HG02798 (cell line): Measurements from ENCODE around the gene GJA3.
A peak's percentile ranks its signal among the peaks of the same experiment; 100 is the strongest.

Source experiments
- ATAC-seq: cut with Tn5 transposase; IDR thresholded peaks from one replicate; pipeline ENCODE4 v1.9.1; 2021; ENCODE audit warnings: mild to moderate bottlenecking; ENCODE audit not compliant: unreplicated experiment, poor library complexity

The GJA3 gene

DNA sequence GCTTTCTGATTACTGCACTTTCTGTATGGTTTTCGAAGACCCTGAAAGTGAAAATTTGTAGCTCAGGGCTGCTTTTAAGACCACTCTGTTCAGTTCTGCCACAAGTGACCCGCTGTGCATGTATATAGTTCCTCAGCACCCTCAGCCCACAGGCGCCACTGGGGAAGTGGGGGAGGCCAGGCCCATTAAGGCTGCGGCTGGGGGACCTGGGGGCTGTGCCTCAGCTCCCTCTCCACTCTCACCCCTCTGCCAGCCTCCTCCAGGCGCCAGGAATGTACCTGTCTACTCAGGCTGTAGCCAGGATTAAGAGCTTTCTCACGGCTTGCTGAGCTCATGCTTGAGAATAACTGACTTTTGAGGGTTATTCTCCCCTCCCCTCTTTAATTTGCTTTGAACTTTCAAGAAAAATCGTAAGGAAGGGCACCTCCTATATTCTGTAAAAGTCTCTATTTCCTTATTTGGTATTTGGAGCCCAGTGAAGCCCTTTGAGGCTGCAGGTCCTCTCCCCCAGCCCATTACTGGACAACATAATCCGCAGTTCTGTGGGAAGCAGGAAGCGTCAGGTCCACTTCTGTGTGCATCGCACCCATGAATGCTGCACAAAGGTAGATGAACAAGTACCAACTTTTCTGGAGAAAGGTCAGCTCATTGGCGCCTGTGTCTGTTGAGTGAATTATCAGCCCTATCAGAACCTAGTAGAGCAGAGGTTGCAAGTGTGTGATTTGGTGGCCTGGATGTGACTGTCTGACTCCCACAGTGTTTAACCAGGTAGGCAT, 29.6 kb downstream of the GJA3 start:
- ATAC-seq, result no peak

GRCh38 chr13:20130652-20131051, 30.2 kb downstream of the GJA3 start:
- ATAC-seq, result no peak

DNA sequence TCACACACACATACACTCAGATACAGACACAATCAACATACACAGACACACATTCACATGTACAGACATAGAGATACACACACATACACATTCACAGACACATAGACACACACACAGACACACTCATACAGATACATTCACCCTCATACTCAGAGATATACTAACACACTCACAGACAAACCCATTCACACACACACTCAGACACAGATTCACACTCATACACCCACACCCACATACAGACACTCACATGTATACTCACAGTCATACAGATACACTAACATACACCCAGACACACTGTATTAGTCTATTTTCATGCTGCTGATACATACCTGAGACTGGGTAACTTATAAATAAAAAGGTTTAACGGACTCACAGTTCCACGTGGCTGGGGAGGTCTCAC, 30.8 kb downstream of the GJA3 start:
- ATAC-seq, result no peak

DNA sequence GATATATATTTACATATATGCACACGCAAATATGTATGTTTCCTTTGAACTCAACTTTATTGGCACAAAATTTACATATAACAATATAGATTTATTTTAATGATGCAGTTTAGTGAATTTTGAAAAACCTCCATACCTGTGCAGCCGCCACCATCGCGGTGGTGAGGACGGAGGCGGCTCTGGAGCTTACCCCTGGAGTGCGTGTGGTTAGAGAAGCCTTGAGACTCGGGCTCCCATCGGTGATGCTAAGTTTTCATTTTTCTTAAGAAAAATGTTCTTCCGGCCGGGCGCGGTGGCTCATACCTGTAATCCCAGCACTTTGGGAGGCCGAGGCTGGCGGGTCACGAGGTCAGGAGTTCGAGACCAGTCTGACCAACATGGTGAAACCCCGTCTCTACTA, 31.8 kb downstream of the GJA3 start:
- ATAC-seq, result no peak

- ATAC-seq, result peak; percentile 13
These were observed 32.4 kb downstream of the GJA3 start for GRCh38 chr13:20128459-20128931.

- peak; percentile 74 for ATAC-seq
These were observed 33.0 kb downstream of the GJA3 start for GRCh38 chr13:20127562-20128458.

DNA sequence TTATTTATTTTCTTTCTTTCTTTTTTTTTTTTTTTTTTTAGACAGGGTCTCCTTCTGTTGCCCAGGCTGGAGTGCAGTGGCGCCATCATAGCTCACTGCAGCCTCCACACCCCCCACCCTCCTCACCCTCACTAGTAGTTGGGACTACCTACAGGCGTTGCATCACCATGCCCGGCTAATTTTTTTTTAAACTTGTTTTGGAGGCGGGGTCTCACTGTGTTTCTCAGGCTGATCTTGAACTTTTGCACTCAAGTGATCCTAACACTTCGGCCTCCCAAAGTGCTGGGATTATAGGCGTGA, 33.6 kb downstream of the GJA3 start:
- ATAC-seq, result peak; percentile 10

GRCh38 chr13:20126541-20127261, 34.2 kb downstream of the GJA3 start:
- no peak for ATAC-seq

GRCh38 chr13:20125783-20126165, 35.1 kb downstream of the GJA3 start:
- no peak for ATAC-seq

DNA sequence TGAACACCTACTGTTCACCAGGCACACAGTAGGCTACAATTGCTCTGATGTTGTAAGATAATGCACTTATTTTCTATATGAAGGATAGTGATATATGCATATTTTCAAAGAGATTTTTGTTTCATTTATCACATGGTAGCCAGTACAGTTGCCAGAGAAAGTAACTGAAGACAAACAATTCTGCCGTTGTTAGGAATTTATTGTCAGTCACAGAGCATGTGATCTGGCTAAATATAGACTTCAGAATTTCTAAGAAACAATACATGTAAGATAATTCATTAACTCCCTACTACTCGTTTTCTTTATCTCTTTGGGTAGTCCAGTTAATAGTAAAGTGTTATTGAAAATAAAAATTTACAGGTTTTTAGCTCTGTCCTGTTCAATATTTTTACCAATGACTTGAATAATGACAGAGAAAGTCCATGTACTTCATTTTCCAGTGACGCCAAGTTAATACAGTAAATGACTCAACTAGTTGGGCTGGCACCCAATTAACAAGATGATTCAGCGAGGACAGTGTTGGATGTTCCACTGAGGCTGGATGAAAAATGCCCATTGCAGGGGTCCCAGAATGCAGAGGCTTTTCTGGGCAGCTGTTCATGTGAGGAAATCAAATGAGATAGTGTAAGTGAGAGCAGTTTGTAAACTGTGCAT, 35.6 kb downstream of the GJA3 start:
- ATAC-seq, result no peak

- no peak for ATAC-seq
These were observed 36.5 kb downstream of the GJA3 start for GRCh38 chr13:20124303-20124702.

- no peak for ATAC-seq
These were observed 39.7 kb downstream of the GJA3 start for GRCh38 chr13:20121159-20121525.

DNA sequence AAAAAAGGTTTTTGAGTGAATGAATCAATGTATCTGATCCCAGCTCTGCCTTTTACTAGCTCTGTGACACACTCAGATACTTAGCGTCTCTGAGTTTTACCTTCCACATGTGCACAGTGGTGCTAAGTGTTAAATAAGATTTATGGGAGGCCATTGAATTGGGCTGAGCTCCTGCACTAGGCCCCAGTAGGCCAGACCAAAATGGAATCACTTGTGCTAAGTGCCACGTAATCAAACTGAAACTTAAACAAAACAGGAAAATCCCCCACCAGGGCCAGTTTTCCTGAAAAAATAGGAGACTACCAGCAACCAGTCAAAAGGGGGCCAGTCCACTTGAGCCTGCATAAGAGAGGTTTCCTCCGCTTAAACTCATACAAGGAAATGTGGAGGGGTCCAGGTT, 40.9 kb downstream of the GJA3 start:
- no peak for ATAC-seq

DNA sequence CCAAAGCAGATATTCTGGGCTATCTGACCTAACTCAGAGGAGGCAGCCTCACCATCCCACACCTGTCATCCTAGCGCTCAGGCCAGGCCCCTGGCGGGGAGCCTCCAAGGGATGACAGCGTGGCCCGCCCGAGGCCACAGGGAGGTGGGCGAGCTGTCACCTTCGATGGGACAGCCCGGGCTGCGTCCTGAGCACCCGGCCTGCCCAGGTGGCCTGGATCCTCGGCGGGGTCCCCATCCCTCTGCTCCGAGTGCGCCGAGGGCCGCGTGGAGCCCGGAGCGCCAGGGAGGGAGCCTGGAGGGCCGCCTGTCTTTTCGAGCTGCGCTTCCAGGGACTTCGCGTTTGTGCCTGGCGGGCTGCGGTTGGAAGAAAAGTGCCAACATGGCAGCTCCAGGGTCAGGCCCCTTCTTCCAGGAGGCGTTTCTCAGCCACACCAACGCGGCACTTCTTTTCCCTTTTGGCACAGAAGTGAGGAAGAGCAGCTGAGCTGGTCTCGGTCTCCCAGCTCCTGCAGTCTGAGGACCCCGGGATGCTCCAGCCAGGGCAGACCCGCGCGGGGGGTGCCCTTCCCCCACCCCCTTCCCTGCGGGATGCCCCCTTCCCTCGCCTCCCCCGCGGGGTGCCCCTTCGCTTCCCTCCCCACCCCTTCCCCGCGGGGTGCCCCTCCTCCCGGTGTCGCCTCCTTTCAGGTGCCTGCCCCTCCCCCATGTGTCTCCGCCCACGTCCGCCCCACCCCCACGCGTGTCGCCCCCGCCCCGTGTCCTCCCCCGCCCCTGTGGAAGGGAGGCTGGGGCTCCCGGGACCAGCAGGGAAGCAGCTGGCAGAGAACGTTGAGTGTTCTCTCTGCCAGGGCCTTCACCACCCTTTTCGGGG, 42.3 kb downstream of the GJA3 start:
- ATAC-seq, result peak; percentile 22

DNA sequence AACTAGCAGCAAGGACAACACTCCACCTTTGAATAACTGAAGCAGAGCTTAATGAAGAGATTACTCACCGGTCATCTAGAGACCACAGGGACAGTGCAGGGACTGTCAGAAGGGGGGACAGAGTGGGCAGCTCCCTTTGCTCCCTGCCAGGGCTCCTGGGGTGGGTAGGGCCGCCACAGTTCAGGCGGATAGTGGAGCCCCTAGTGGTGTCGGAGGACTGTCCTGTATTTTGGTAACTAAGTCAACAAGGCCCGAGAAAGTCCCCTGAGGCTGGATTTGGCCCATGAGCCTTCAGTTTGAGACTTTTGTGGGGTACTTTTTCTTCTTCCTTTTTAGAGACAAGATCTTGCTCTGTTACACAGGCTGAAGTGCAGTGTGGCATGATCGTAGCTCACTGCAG, 44.6 kb downstream of the GJA3 start:
- no peak for ATAC-seq

DNA sequence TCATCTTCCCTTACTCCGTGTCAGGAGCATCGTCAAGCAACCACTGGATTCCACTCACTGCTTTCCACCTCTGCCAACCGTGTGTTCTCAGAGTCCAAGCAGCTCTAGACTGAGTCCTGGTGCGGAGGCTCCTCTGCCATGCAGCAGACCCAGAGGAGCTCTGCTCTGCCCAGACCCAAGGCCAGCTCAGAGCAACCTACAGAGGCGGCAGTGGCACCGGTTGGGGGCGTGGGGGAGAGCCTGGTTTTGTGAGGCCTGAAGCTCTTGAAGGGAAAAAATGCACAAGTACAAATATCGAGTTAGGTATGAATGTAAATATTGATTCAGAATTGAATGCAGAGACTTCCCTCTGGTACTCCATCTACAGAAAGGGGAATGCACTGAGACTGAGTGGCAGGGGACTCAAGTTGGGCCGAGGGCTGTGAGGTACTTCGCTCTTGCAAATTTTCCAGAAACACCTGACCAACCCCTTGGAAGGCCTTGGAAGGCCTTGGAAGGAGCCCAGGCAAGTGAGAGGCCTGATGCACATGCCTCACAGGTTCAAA, 46.7 kb downstream of the GJA3 start:
- no peak for ATAC-seq

- ATAC-seq, result no peak
These were observed 51.8 kb downstream of the GJA3 start for GRCh38 chr13:20109037-20109436.

GRCh38 chr13:20106742-20107141, 54.1 kb downstream of the GJA3 start:
- ATAC-seq, result no peak

GRCh38 chr13:20105161-20105689, 55.6 kb downstream of the GJA3 start:
- ATAC-seq, result no peak
